Astrocyte (in vitro differentiated cells and primary cell): ENCODE results near the gene FAR1.

Source experiments
- EZH2 ChIP-seq: IDR thresholded peaks from 2 replicates; pipeline ENCODE4 v1.6.1; 2012; ENCODE audit warnings: mild to moderate bottlenecking, low read length, inconsistent platforms; ENCODE audit not compliant: insufficient read depth
- TF ChIP-seq, protein P1 (sequence below): IDR thresholded peaks from 2 replicates; pipeline ENCODE4 v1.5.1; 2011; ENCODE audit warnings: low read depth, mild to moderate bottlenecking, inconsistent platforms, low read length, moderate library complexity; ENCODE audit not compliant: insufficient read depth

DNA sequence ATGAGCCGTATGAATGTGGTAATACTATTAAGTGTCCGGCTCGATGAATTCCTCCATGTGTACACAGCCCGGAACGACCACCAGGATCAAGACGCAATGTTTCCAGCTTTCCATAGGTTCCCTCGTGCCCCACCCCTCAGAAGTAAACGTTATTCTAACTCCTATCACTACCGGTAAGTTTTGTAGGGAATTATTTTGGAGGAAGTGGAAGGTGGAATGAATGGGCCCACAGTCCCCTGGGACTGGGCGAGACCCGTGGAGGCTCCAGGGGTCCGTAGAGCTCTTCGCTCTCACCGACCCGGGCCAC lies 720 bp upstream of the FAR1 start:
- TF ChIP-seq, protein P1, sequence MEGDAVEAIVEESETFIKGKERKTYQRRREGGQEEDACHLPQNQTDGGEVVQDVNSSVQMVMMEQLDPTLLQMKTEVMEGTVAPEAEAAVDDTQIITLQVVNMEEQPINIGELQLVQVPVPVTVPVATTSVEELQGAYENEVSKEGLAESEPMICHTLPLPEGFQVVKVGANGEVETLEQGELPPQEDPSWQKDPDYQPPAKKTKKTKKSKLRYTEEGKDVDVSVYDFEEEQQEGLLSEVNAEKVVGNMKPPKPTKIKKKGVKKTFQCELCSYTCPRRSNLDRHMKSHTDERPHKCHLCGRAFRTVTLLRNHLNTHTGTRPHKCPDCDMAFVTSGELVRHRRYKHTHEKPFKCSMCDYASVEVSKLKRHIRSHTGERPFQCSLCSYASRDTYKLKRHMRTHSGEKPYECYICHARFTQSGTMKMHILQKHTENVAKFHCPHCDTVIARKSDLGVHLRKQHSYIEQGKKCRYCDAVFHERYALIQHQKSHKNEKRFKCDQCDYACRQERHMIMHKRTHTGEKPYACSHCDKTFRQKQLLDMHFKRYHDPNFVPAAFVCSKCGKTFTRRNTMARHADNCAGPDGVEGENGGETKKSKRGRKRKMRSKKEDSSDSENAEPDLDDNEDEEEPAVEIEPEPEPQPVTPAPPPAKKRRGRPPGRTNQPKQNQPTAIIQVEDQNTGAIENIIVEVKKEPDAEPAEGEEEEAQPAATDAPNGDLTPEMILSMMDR, result no peak
- no peak for TF ChIP-seq EZH2
